Measurements from ENCODE around the gene UBE2O. TPM values are rescaled to one million over a fixed set of nuclear protein-coding genes. Genes with fewer than 3 reads are reported as not detected.

Gene UBE2O
- total and polyA plus RNA-seq, 7 donors: 6.2 to 26.3 (median 12.9) TPM

- H3K27me3 ChIP-seq: no peaks in the 10 kb centered on the region
- peaks cover 0 to 26% (median under 1%) of the 10 kb centered on the region in 4 donors for H3K36me3 ChIP-seq
- H3K4me3 ChIP-seq: no peak overlapping the region
- intact Hi-C loops (cut with DNase I): loop anchor here (5.0 kb wide), 1 partner anchor 99 kb away; no protein-coding TSS in a partner anchor
- H3K4me1 ChIP-seq: peaks cover 0 to 10% (median 5%) of the 10 kb centered on the region in 4 donors
- WGBS, 2 donors: 73% methylated on average over 12 of the region's 12 CpGs
- H3K9me3 ChIP-seq: no peaks in the 10 kb centered on the region
- H3K27ac ChIP-seq: no peak overlapping the region
- DNase-seq: no peak
- TF ChIP-seq POLR2A (IDR thresholded peaks at IDR 0.05): no peak
- TF ChIP-seq EP300 (IDR thresholded peaks at IDR 0.05): no peak
- peak; percentile 26 to 60 (median 36) for TF ChIP-seq CTCF (IDR thresholded peaks at IDR 0.05)
Measured at GRCh38 chr17:76408037-76408849, 44.7 kb downstream of the UBE2O start.

- 78 to 95% methylated on average over 4 of the region's 4 CpGs for WGBS, 2 donors
- no peaks in the 10 kb centered on the region for H3K27me3 ChIP-seq
- peaks cover 0 to 34% (median 6%) of the 10 kb centered on the region in 4 donors for H3K36me3 ChIP-seq
- no peak overlapping the region for H3K27ac ChIP-seq
- H3K4me1 ChIP-seq: peaks cover 0 to 10% (median 5%) of the 10 kb centered on the region in 4 donors
- TF ChIP-seq POLR2A (IDR thresholded peaks at IDR 0.05): no peak
- no peak for DNase-seq
- H3K9me3 ChIP-seq: no peaks in the 10 kb centered on the region
- H3K4me3 ChIP-seq: no peak overlapping the region
- intact Hi-C loops (cut with DNase I): loop anchor here (5.0 kb wide), 1 partner anchor 100 kb away; no protein-coding TSS in a partner anchor
Measured at GRCh38 chr17:76407509-76407908, 45.4 kb downstream of the UBE2O start.

GRCh38 chr17:76405967-76406647 is 46.8 kb downstream of the UBE2O start:
- H3K4me3 ChIP-seq: no peak overlapping the region
- DNase-seq: no peak
- H3K4me1 ChIP-seq: peaks cover 0 to 10% (median 5%) of the 10 kb centered on the region in 4 donors
- H3K36me3 ChIP-seq: peaks cover 0 to 48% (median 14%) of the 10 kb centered on the region in 4 donors
- no peaks in the 10 kb centered on the region for H3K27me3 ChIP-seq
- WGBS, 2 donors: 73 to 80% methylated on average over 16 of the region's 16 CpGs
- TF ChIP-seq CTCF (IDR thresholded peaks at IDR 0.05): no peak
- peak in 1 of 4 donors; percentile 17 for TF ChIP-seq POLR2AphosphoS5 (IDR thresholded peaks at IDR 0.05)
- TF ChIP-seq EP300 (IDR thresholded peaks at IDR 0.05): no peak
- intact Hi-C loops (cut with DNase I): loop anchor here (5.0 kb wide), 1 partner anchor 101 kb away; no protein-coding TSS in a partner anchor
- no peak overlapping the region for H3K27ac ChIP-seq
- no peaks in the 10 kb centered on the region for H3K9me3 ChIP-seq

- WGBS, 2 donors: 83 to 92% methylated on average over 9 of the region's 9 CpGs
- Histone ChIP-seq H3K9me3 (no peaks in the 10 kb centered on the region), H3K27ac (no peak overlapping the region), H3K27me3 (no peaks in the 10 kb centered on the region), H3K4me1 (peaks cover 0 to 10% (median 5%) of the 10 kb centered on the region in 4 donors), H3K36me3 (peaks cover 0 to 53% (median 16%) of the 10 kb centered on the region in 4 donors), H3K4me3 (no peak overlapping the region)
- intact Hi-C loops (cut with DNase I): loop anchor here (5.0 kb wide), 1 partner anchor 102 kb away; no protein-coding TSS in a partner anchor
- TF ChIP-seq EP300 (IDR thresholded peaks at IDR 0.05): no peak
- no peak for TF ChIP-seq POLR2AphosphoS5 (IDR thresholded peaks at IDR 0.05)
- TF ChIP-seq CTCF (IDR thresholded peaks at IDR 0.05): no peak
- TF ChIP-seq POLR2A (IDR thresholded peaks at IDR 0.05): no peak
- no peak for DNase-seq
Measured at GRCh38 chr17:76405607-76405966, 47.4 kb downstream of the UBE2O start.

- no peak for DNase-seq
- H3K4me1 ChIP-seq: peaks cover 0 to 10% (median 5%) of the 10 kb centered on the region in 4 donors
- no peak overlapping the region for H3K4me3 ChIP-seq
- H3K9me3 ChIP-seq: no peaks in the 10 kb centered on the region
- H3K36me3 ChIP-seq: peaks cover under 1 to 54% (median 21%) of the 10 kb centered on the region in 4 donors
- intact Hi-C loops (cut with DNase I): loop anchor here (5.0 kb wide), 1 partner anchor 102 kb away; no protein-coding TSS in a partner anchor
- no peak overlapping the region for H3K27ac ChIP-seq
- 89 to 93% methylated on average over 25 of the region's 25 CpGs for WGBS, 2 donors
- no peaks in the 10 kb centered on the region for H3K27me3 ChIP-seq
- no peak for TF ChIP-seq POLR2A (IDR thresholded peaks at IDR 0.05)
- no peak for TF ChIP-seq EP300 (IDR thresholded peaks at IDR 0.05)
- TF ChIP-seq CTCF (IDR thresholded peaks at IDR 0.05): no peak
- TF ChIP-seq POLR2AphosphoS5 (IDR thresholded peaks at IDR 0.05): no peak
Measured at GRCh38 chr17:76404976-76405563, 47.9 kb downstream of the UBE2O start.
